Nephron progenitor cell (in vitro differentiated cells): ENCODE data around the gene PIP5K1B.

ENCODE experiments used
- DNase-seq: peaks from one replicate; pipeline ENCODE4 v3.0.0; 2021
- H3K27ac Mint-ChIP-seq: 2 replicates; pipeline ENCODE4 v1.8.0; 2021; ENCODE audit warnings: mild to moderate bottlenecking, moderate library complexity, mixed read lengths
- H3K27me3 Mint-ChIP-seq: 2 replicates; pipeline ENCODE4 v1.8.0; 2021; ENCODE audit warnings: mild to moderate bottlenecking, low read depth, mixed read lengths; ENCODE audit not compliant: poor library complexity
- H3K36me3 Mint-ChIP-seq: 2 replicates; pipeline ENCODE4 v1.8.0; 2021; ENCODE audit warnings: low read depth, mixed read lengths
- H3K4me1 Mint-ChIP-seq: 2 replicates; pipeline ENCODE4 v1.8.0; 2021; ENCODE audit warnings: mixed read lengths
- H3K4me3 Mint-ChIP-seq: 2 replicates; pipeline ENCODE4 v1.8.0; 2021; ENCODE audit warnings: mild to moderate bottlenecking, moderate library complexity, mixed read lengths
- H3K9me3 Mint-ChIP-seq: 2 replicates; pipeline ENCODE4 v1.8.0; 2021; ENCODE audit warnings: mild to moderate bottlenecking, moderate library complexity, mixed read lengths
- CTCF ChIP-seq: fragments of 200-600 bp; sonication (generic); IDR thresholded peaks from 2 replicates; pipeline ENCODE4 v1.5.0; 2021; ENCODE audit warnings: antibody characterized with exemption

Gene PIP5K1B

GRCh38 chr9:68741234-68741633 lies 36.2 kb downstream of the PIP5K1B start:
- Mint-ChIP-seq H3K36me3 (no peaks in the 10 kb centered on the region), H3K27ac (no peak overlapping the region), H3K4me1 (peaks cover 4% of the 10 kb centered on the region), H3K9me3 (no peaks in the 10 kb centered on the region), H3K27me3 (peaks cover 3% of the 10 kb centered on the region), H3K4me3 (no peak overlapping the region)
- DNase-seq, result no peak
- TF ChIP-seq CTCF, result no peak

- DNase-seq, result no peak
- Mint-ChIP-seq H3K4me1 (peaks cover 4% of the 10 kb centered on the region), H3K27me3 (peaks cover 3% of the 10 kb centered on the region), H3K9me3 (no peaks in the 10 kb centered on the region), H3K27ac (no peak overlapping the region), H3K36me3 (no peaks in the 10 kb centered on the region), H3K4me3 (no peak overlapping the region)
- no peak for TF ChIP-seq CTCF
Measured at GRCh38 chr9:68741704-68742332, 36.8 kb downstream of the PIP5K1B start.

- no peak for TF ChIP-seq CTCF
- H3K9me3 Mint-ChIP-seq, result no peaks in the 10 kb centered on the region
- no peak overlapping the region for H3K4me3 Mint-ChIP-seq
- no peak overlapping the region for H3K27ac Mint-ChIP-seq
- DNase-seq, result no peak
- H3K27me3 Mint-ChIP-seq, result peaks cover 3% of the 10 kb centered on the region
- no peaks in the 10 kb centered on the region for H3K36me3 Mint-ChIP-seq
- peaks cover 4% of the 10 kb centered on the region for H3K4me1 Mint-ChIP-seq
Measured at GRCh38 chr9:68742333-68742730, 37.3 kb downstream of the PIP5K1B start.

GRCh38 chr9:68744426-68744825 lies 39.4 kb downstream of the PIP5K1B start:
- H3K36me3 Mint-ChIP-seq, result no peaks in the 10 kb centered on the region
- peaks cover 4% of the 10 kb centered on the region for H3K4me1 Mint-ChIP-seq
- H3K4me3 Mint-ChIP-seq, result no peak overlapping the region
- TF ChIP-seq CTCF, result no peak
- peaks cover 3% of the 10 kb centered on the region for H3K27me3 Mint-ChIP-seq
- no peaks in the 10 kb centered on the region for H3K9me3 Mint-ChIP-seq
- H3K27ac Mint-ChIP-seq, result no peak overlapping the region
- DNase-seq, result no peak

GRCh38 chr9:68746525-68746924 lies 41.5 kb downstream of the PIP5K1B start:
- TF ChIP-seq CTCF, result no peak
- Mint-ChIP-seq H3K27ac (peak overlapping the region; percentile 71), H3K4me3 (no peak overlapping the region), H3K4me1 (peaks cover 5% of the 10 kb centered on the region), H3K9me3 (no peaks in the 10 kb centered on the region), H3K36me3 (no peaks in the 10 kb centered on the region), H3K27me3 (no peaks in the 10 kb centered on the region)
- no peak for DNase-seq

- no peak for DNase-seq
- Mint-ChIP-seq H3K27ac (no peak overlapping the region), H3K36me3 (no peaks in the 10 kb centered on the region), H3K27me3 (no peaks in the 10 kb centered on the region), H3K4me3 (no peak overlapping the region), H3K4me1 (peaks cover 5% of the 10 kb centered on the region), H3K9me3 (no peaks in the 10 kb centered on the region)
- no peak for TF ChIP-seq CTCF
Measured at GRCh38 chr9:68747043-68747533, 42.0 kb downstream of the PIP5K1B start.
